Lung (tissue), 12 donors: Measurements from ENCODE around the gene CEP63. TPM values are rescaled to one million over a fixed set of nuclear protein-coding genes. Genes with fewer than 3 reads are reported as not detected.
A peak's percentile ranks its signal among the peaks of the same experiment; 100 is the strongest.

Experiments
- ATAC-seq: fragments of 200-7000 bp; cut with Tn5 transposase; one replicate; pipeline ENCODE4 v1.9.1; 2020; ENCODE audit warnings: moderate number of reproducible peaks; ENCODE audit not compliant: insufficient read depth, low FRiP score
- DNase-seq, 3 donors: peaks; one replicate each; pipeline ENCODE4 v3.0.0-alpha.2; 2013 to 2017
- H3K27ac ChIP-seq, 2 donors: one replicate each; pipeline ENCODE4 v1.5.1; 2013; ENCODE audit warnings: mild to moderate bottlenecking in 2 of 2, moderate library complexity in 2 of 2, control low read depth in 1 of 2, inconsistent platforms in 1 of 2, low read depth in 1 of 2, low read length in 1 of 2
- H3K27me3 ChIP-seq, 3 donors: one replicate each; pipeline ENCODE4 v1.5.1; 2013; ENCODE audit warnings: low read length in 2 of 3; ENCODE audit not compliant: control insufficient read depth in 3 of 3, insufficient read depth in 3 of 3
- H3K36me3 ChIP-seq, 4 donors: one replicate each; pipeline ENCODE4 v1.5.1; 2013; ENCODE audit warnings: low read length in 4 of 4, mild to moderate bottlenecking in 1 of 4, moderate library complexity in 1 of 4; ENCODE audit not compliant: control insufficient read depth in 4 of 4, insufficient read depth in 4 of 4
- H3K4me1 ChIP-seq, 5 donors: one replicate each; pipeline ENCODE4 v1.5.1; 2013; ENCODE audit warnings: low read length in 5 of 5, mild to moderate bottlenecking in 2 of 5, moderate library complexity in 1 of 5; ENCODE audit not compliant: control insufficient read depth in 5 of 5, insufficient read depth in 5 of 5
- H3K4me3 ChIP-seq: one replicate; pipeline ENCODE4 v1.5.1; 2013; ENCODE audit warnings: mild to moderate bottlenecking, control low read depth, moderate library complexity
- H3K9ac ChIP-seq, 2 donors: one replicate each; pipeline ENCODE4 v1.5.1; 2013; ENCODE audit warnings: low read length in 2 of 2, control low read depth in 1 of 2; ENCODE audit not compliant: insufficient read depth in 1 of 2
- H3K9me3 ChIP-seq, 4 donors: one replicate each; pipeline ENCODE4 v1.5.1; 2013; ENCODE audit warnings: low read length in 3 of 4, mild to moderate bottlenecking in 1 of 4, moderate library complexity in 1 of 4; ENCODE audit not compliant: control insufficient read depth in 4 of 4, insufficient read depth in 3 of 4
- WGBS, 2 donors: extraction: QIAGEN DNeasy Blood & Tissue Kit; methylation state at CpG; one replicate each; pipeline ENCODE4 v1.1.7; 2013; 5-methylcytosine and 5-hydroxymethylcytosine counted together
- polyA plus RNA-seq, 2 donors: library from polyadenylated mRNA; stranded (reverse); fragments of 200-250 nt; gene quantifications; one replicate each; pipeline ENCODE4 v1.2.1, GENCODE V29; 2013
- total RNA-seq, 2 donors: library from RNA; depleted of rRNA in 1 of 2; stranded (reverse); fragments of >200 nt in 1 of 2; gene quantifications; one replicate each; pipeline ENCODE4 v1.2.1, GENCODE V29; 2014 to 2021
- TF ChIP-seq, protein P1 (sequence below): IDR thresholded peaks from 2 replicates; pipeline ENCODE4 v1.5.1; 2012; ENCODE audit warnings: mild to moderate bottlenecking; ENCODE audit errors: control extremely low read depth, extremely low read depth
- donor health status: control.
- donor health status: control.
- donor health status: Bipolar disorder and iron deficiency.
- donor health status: healthy.
- donor health status: DM: yes; HTN: yes; CAD: no.

CEP63 gene
- total and polyA plus RNA-seq, 4 donors, result 12.4 to 50.1 (median 18.2) TPM

DNA sequence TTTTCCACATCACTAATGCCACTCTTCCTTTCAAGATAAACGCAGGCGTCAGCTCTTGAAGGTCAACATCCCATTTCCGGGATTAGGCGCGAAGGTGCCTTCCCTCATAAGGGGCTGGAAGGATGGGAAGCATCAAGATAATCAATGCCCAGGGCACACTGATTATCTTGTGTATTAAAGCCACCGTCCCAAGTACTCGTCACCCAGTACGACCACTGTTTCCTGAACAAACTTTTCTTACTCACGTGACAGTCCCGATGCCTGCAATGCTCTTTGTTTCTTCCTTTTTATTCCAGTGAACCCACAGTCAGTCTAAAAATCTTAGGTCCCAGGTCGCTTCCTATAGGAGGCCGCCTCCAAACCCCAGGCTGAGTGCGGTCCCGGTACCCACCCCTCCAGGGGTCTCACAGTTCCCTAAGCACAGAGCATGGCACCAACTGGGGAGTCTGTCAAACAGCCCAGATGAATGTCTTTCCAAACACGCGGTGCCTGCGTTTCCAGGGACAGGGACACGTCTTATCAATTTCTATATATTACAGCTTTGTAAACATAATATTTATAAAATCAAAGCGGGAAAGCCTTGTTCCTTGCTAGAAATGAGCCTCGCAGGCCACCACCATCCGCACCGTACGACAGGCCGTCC is 661 bp upstream of the CEP63 start:
- H3K4me3 ChIP-seq, result peak overlapping the region; percentile 73
- 0% methylated on average over 24 of the region's 24 CpGs for WGBS, 2 donors
- H3K27ac ChIP-seq, result peak overlapping the region; percentile 99
- peaks cover 9 to 26% (median 19%) of the 10 kb centered on the region in 5 donors for H3K4me1 ChIP-seq
- H3K9ac ChIP-seq, result peak overlapping the region; percentile 92 to 95
- no peaks in the 10 kb centered on the region for H3K9me3 ChIP-seq
- H3K27me3 ChIP-seq, result no peaks in the 10 kb centered on the region
- DNase-seq (peak in 1 of 3 donors; percentile 97), ATAC-seq (no peak)
- H3K36me3 ChIP-seq, result peaks cover 10 to 26% (median 19%) of the 10 kb centered on the region in 4 donors
- TF ChIP-seq, protein P1, sequence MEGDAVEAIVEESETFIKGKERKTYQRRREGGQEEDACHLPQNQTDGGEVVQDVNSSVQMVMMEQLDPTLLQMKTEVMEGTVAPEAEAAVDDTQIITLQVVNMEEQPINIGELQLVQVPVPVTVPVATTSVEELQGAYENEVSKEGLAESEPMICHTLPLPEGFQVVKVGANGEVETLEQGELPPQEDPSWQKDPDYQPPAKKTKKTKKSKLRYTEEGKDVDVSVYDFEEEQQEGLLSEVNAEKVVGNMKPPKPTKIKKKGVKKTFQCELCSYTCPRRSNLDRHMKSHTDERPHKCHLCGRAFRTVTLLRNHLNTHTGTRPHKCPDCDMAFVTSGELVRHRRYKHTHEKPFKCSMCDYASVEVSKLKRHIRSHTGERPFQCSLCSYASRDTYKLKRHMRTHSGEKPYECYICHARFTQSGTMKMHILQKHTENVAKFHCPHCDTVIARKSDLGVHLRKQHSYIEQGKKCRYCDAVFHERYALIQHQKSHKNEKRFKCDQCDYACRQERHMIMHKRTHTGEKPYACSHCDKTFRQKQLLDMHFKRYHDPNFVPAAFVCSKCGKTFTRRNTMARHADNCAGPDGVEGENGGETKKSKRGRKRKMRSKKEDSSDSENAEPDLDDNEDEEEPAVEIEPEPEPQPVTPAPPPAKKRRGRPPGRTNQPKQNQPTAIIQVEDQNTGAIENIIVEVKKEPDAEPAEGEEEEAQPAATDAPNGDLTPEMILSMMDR, result no peak

DNA sequence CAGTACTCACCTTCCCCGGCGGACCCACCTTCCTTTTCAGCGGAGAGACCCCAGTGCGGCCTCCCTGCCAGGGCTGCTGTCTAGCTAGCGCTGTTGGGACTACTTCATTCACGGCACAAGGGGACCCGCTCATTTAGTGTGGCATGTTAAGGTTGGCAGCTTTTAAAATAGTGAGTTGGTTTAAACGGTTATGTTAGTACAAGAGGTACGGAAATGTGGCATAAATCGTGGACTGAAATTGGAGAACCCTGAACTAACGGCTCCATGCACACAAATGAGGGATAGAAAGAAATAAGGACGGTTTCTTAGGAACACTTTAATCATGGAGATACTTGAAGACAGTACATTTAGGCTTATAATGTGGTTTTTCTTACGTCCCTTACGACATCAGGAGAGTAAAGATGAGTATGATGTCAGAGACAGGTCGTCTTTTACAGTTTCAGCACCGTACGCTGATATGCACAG is 752 bp downstream of the CEP63 start:
- Histone ChIP-seq H3K9ac (peak overlapping the region; percentile 91 to 96), H3K4me3 (peak overlapping the region; percentile 73), H3K4me1 (peaks cover 9 to 26% (median 19%) of the 10 kb centered on the region in 5 donors), H3K27me3 (no peaks in the 10 kb centered on the region), H3K36me3 (peaks cover 0 to 12% (median 7%) of the 10 kb centered on the region in 4 donors), H3K27ac (peak overlapping the region; percentile 99), H3K9me3 (no peaks in the 10 kb centered on the region)
- ATAC-seq (no peak), DNase-seq (peak in 2 of 3 donors; percentile 49 to 74)
- 1% methylated on average over 17 of the region's 17 CpGs for WGBS, 2 donors
- TF ChIP-seq, protein P1, result no peak

DNA sequence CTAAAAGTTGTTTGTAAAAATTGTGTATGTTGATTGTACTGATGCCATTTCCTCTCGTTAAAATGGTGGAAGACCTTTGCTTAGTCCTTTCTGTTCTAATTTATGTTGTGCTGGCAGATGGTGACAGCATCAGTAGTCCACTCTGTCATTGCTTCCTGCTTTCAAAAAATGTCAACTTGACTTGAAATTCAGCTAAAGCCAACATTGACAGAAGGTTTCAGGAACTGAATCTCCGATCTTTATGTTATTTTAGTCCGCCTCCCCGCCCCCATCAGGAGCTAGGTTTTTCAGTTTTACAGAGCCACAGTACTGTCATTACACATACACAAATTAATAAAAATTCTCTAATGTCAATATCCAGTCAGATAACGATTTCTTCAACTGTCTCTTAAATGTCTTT is 1.5 kb downstream of the CEP63 start:
- H3K4me1 ChIP-seq, result peaks cover 9 to 26% (median 19%) of the 10 kb centered on the region in 5 donors
- DNase-seq (peak in 2 of 3 donors; percentile 46 to 52), ATAC-seq (no peak)
- H3K4me3 ChIP-seq, result no peak overlapping the region
- H3K36me3 ChIP-seq, result peaks cover 0 to 4% (median 2%) of the 10 kb centered on the region in 4 donors
- H3K27ac ChIP-seq, result no peak overlapping the region
- peak overlapping the region; percentile 91 to 96 for H3K9ac ChIP-seq
- no peaks in the 10 kb centered on the region for H3K27me3 ChIP-seq
- no peaks in the 10 kb centered on the region for H3K9me3 ChIP-seq
- TF ChIP-seq, protein P1, result no peak
- 27 to 41% methylated on average over 5 of the region's 5 CpGs for WGBS, 2 donors

DNA sequence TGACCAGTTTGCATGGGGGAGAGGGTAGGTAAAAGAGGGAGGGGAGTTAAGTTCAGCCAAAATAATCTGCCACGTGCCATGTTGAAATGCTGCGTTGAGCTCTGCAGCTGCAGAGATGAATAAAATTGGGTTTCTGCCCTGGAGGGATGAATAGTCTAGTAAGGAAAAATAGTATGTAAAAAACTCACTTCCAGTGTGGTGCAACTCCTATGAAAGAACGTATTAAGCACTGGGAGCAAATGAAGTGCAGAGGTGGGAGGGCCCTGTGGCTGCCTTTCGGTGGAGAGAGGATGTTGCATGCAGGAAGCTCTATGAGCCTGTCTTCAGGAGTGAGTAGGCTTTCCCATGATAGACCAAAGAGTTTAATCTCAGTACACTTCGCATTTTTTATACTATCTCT is 8.6 kb downstream of the CEP63 start:
- Histone ChIP-seq H3K36me3 (peaks cover 0 to 6% (median 2%) of the 10 kb centered on the region in 4 donors), H3K9ac (no peak overlapping the region), H3K27ac (no peak overlapping the region), H3K4me1 (peaks cover 0 to 5% (median 1%) of the 10 kb centered on the region in 5 donors), H3K27me3 (no peaks in the 10 kb centered on the region), H3K9me3 (no peaks in the 10 kb centered on the region), H3K4me3 (no peak overlapping the region)
- ATAC-seq (no peak), DNase-seq (no peak)
- WGBS, 2 donors, result 60 to 77% methylated on average over 5 of the region's 5 CpGs
- TF ChIP-seq, protein P1, result no peak
